ENCODE measurements around the gene DNAJB11.

DNA sequence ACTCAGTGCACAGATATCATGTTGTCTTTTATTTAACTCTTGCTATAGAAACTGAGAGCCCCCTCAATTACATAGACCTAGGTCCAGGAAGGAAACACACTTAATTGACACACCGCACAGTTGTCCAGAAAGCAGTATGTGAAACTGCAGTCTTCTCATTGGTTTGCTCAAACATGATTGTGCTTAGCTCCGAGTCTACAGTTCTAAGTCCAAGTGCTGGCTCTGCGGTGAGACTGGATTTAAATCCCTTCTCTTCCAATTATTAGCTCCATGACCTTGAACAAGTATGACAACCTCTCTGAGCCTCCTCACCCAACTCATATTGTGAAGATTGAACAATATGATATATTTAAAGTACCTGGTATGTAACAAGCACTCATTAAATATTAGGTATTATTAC, 23.3 kb downstream of the DNAJB11 start:
- TF ChIP-seq, protein P1, sequence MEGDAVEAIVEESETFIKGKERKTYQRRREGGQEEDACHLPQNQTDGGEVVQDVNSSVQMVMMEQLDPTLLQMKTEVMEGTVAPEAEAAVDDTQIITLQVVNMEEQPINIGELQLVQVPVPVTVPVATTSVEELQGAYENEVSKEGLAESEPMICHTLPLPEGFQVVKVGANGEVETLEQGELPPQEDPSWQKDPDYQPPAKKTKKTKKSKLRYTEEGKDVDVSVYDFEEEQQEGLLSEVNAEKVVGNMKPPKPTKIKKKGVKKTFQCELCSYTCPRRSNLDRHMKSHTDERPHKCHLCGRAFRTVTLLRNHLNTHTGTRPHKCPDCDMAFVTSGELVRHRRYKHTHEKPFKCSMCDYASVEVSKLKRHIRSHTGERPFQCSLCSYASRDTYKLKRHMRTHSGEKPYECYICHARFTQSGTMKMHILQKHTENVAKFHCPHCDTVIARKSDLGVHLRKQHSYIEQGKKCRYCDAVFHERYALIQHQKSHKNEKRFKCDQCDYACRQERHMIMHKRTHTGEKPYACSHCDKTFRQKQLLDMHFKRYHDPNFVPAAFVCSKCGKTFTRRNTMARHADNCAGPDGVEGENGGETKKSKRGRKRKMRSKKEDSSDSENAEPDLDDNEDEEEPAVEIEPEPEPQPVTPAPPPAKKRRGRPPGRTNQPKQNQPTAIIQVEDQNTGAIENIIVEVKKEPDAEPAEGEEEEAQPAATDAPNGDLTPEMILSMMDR (IDR thresholded peaks at IDR 0.05), result no peak
- TF ChIP-seq POLR2A (IDR thresholded peaks at IDR 0.05), result no peak

Measured in prostate gland (tissue), 2 donors.